ENCODE measurements around the gene SLC6A20. TPM values are rescaled to one million over a fixed set of nuclear protein-coding genes. Genes with fewer than 3 reads are reported as not detected.

SLC6A20 gene
- total and polyA plus RNA-seq, 12 donors: 0.06 to 0.09 TPM; not detected in 10

- 85% methylated on average over 5 of the region's 5 CpGs for WGBS, 2 donors
- ATAC-seq (no peak), DNase-seq (no peak)
- no peaks in the 10 kb centered on the region for H3K36me3 ChIP-seq
- H3K27me3 ChIP-seq: peaks cover 0 to 18% (median 0%) of the 10 kb centered on the region in 7 donors
- no peak for TF ChIP-seq CTCF (IDR thresholded peaks at IDR 0.05)
- H3K9me3 ChIP-seq: peaks cover 0 to 11% (median 0%) of the 10 kb centered on the region in 11 donors
- peaks cover 0 to 7% (median 0%) of the 10 kb centered on the region in 9 donors for H3K4me1 ChIP-seq
- intact Hi-C loops (cut with DNase I): no loop called here
- no peak overlapping the region for H3K4me3 ChIP-seq
- no peak overlapping the region for H3K27ac ChIP-seq
Measured at GRCh38 chr3:45771831-45772230, 24.5 kb downstream of the SLC6A20 start.

GRCh38 chr3:45771166-45771775 is 25.1 kb downstream of the SLC6A20 start:
- 96 to 98% methylated on average over 9 of the region's 9 CpGs for WGBS, 2 donors

GRCh38 chr3:45765958-45766357 is 30.4 kb downstream of the SLC6A20 start:
- H3K4me3 ChIP-seq: no peak overlapping the region
- no peak for DNase-seq
- peaks cover 0 to 19% (median 3%) of the 10 kb centered on the region in 7 donors for H3K27me3 ChIP-seq
- peaks cover 0 to 14% (median 0%) of the 10 kb centered on the region in 11 donors for H3K9me3 ChIP-seq
- no peak for TF ChIP-seq CTCF (IDR thresholded peaks at IDR 0.05)
- H3K27ac ChIP-seq: no peak overlapping the region
- no peak for ATAC-seq
- peaks cover 0 to 3% (median 0%) of the 10 kb centered on the region in 9 donors for H3K4me1 ChIP-seq
- no peaks in the 10 kb centered on the region for H3K36me3 ChIP-seq
- intact Hi-C loops (cut with DNase I): loop anchor here in 7 of 10 donors (10.0 kb wide), 6 partner anchors 69 to 319 kb away; no protein-coding TSS in a partner anchor
- WGBS, 2 donors: 77 to 78% methylated on average over 8 of the region's 8 CpGs

More at GRCh38 chr3:45771166-45771775, 25.1 kb downstream of the SLC6A20 start:
- Histone ChIP-seq H3K36me3 (no peaks in the 10 kb centered on the region), H3K4me1 (peaks cover 0 to 7% (median 0%) of the 10 kb centered on the region in 9 donors), H3K9me3 (peaks cover 0 to 14% (median 0%) of the 10 kb centered on the region in 11 donors), H3K4me3 (no peak overlapping the region), H3K27me3 (peaks cover 0 to 18% (median 0%) of the 10 kb centered on the region in 7 donors), H3K27ac (no peak overlapping the region)
- ATAC-seq: no peak
- no peak for TF ChIP-seq CTCF (IDR thresholded peaks at IDR 0.05)
- no peak for DNase-seq
- intact Hi-C loops (cut with DNase I): no loop called here

- H3K27me3 ChIP-seq: peaks cover 0 to 24% (median 7%) of the 10 kb centered on the region in 7 donors
- no peak overlapping the region for H3K27ac ChIP-seq
- no peaks in the 10 kb centered on the region for H3K36me3 ChIP-seq
- H3K9me3 ChIP-seq: peaks cover 0 to 14% (median 0%) of the 10 kb centered on the region in 11 donors
- intact Hi-C loops (cut with DNase I): loop anchor here in 7 of 10 donors (10.0 kb wide), 6 partner anchors 69 to 319 kb away; no protein-coding TSS in a partner anchor
- no peak for TF ChIP-seq CTCF (IDR thresholded peaks at IDR 0.05)
- no peak for ATAC-seq
- H3K4me3 ChIP-seq: no peak overlapping the region
- DNase-seq: no peak
- WGBS, 2 donors: 87% methylated on average over 9 of the region's 9 CpGs
- H3K4me1 ChIP-seq: peaks cover 0 to 3% (median 0%) of the 10 kb centered on the region in 9 donors
Measured at GRCh38 chr3:45765266-45765851, 31.0 kb downstream of the SLC6A20 start.
